Measurements from ENCODE around the gene UBXN7. TPM values are rescaled to one million over a fixed set of nuclear protein-coding genes. Genes with fewer than 3 reads are reported as not detected.

Gene UBXN7
- total and polyA plus RNA-seq, 9 of the 15 experiments (the other 6 are each of a cell fraction or from before 2014, with no cell fraction given), result 3.5 to 44.6 (median 13.4) TPM

GRCh38 chr3:196463804-196464203 lies 31.6 kb upstream of the UBXN7 start (continued):
- TF ChIP-seq BCLAF1 (IDR thresholded peaks at IDR 0.05; ENCODE audit: borderline replicate concordance in 1 of 2, control insufficient read depth in 1 of 2, low read depth in 2 of 2, low read length in 1 of 2) (no peak), PHTF2 (CRISPR knock-in tag; IDR thresholded peaks at IDR 0.05) (no peak)

GRCh38 chr3:196463478-196463756 lies 31.2 kb upstream of the UBXN7 start:
- POLR2A ChIA-PET, result interaction anchor here (1.0 kb wide), 1 partner anchor 31 kb away, joined by 3 read pairs; no protein-coding TSS in a partner anchor
- WGBS (ENCODE audit: insufficient coverage, low coverage, missing lambda C conversion rate), result 63% methylated on average over 2 of the region's 2 CpGs

More at GRCh38 chr3:196463478-196463756, 31.2 kb upstream of the UBXN7 start:
- intact Hi-C loops (cut with micrococcal nuclease) (no loop called here), in situ Hi-C loops (cut with MboI) (no loop called here)
- no peaks in the 10 kb centered on the region for H3K9me3 ChIP-seq (replicated peaks; ENCODE audit: control insufficient read depth, insufficient read depth, low read depth, low read length)
- TF ChIP-seq ZNF76 (CRISPR knock-in tag; IDR thresholded peaks at IDR 0.05; ENCODE audit: borderline replicate concordance), result no peak
- TF ChIP-seq ZBTB12 (CRISPR knock-in tag; IDR thresholded peaks at IDR 0.05), result no peak
- no peak for TF ChIP-seq ATF4 (CRISPR knock-in tag; IDR thresholded peaks at IDR 0.05)
- no peak for TF ChIP-seq RBM15 (IDR thresholded peaks at IDR 0.05; ENCODE audit: insufficient read depth, low read length)
- TF ChIP-seq FUS (optimal IDR thresholded peaks at IDR 0.05; ENCODE audit: low read depth, low read length), result no peak
- no peak for TF ChIP-seq ARNT (IDR thresholded peaks at IDR 0.05)
- no peaks in the 10 kb centered on the region for H3K9me1 ChIP-seq (ENCODE audit: control insufficient read depth, insufficient read depth, low read length)
- no peaks in the 10 kb centered on the region for H3K4me1 ChIP-seq (replicated peaks in 1 of 2; ENCODE audit: control insufficient read depth in 2 of 2, insufficient read depth in 2 of 2, low read length in 2 of 2)
- H3K4me3 ChIP-seq, result no peak overlapping the region
- no peak overlapping the region for H3K4me2 ChIP-seq (ENCODE audit: insufficient read depth, low read length)
- no peak overlapping the region for H2AFZ ChIP-seq (ENCODE audit: low read depth, low read length)
- BruUV-seq (replicated peaks), result no TSS peak
- H4K20me1 ChIP-seq (replicated peaks; ENCODE audit: control insufficient read depth, insufficient read depth, low read length), result no peaks in the 10 kb centered on the region
- H3K36me3 ChIP-seq (ENCODE audit: control insufficient read depth, insufficient read depth, low read length), result peaks cover 9% of the 10 kb centered on the region; the same call in 1 of the 3 replicates
- no peak overlapping the region for H3K9ac ChIP-seq (ENCODE audit: insufficient read depth in 1 of 2, low read depth in 2 of 2, low read length in 2 of 2)
- no peak overlapping the region for H3K27ac ChIP-seq (ENCODE audit: extremely low read depth, low read depth, low read length)
- CTCF ChIA-PET (ENCODE audit: low intra/inter-chr PET ratio), result no interaction called here
- H3K27me3 ChIP-seq (ENCODE audit: control insufficient read depth in 2 of 2, insufficient read depth in 2 of 2, low read length in 2 of 2), result no peaks in the 10 kb centered on the region
- H3K79me2 ChIP-seq (ENCODE audit: control insufficient read depth, insufficient read depth, low read length), result no peaks in the 10 kb centered on the region
- DNase-seq (ENCODE audit: extremely low read depth in 1 of 4, low spot score in 3 of 4) (no peak), ATAC-seq (no peak), FAIRE-seq (no peak)

Measured in K562 (cell line).